SK-N-SH treated with all-trans-retinoic acid at 6 μM for 48 hours (cell line): ENCODE data around the gene CEP78.

Source experiments
- ATAC-seq: fragments of 200-7000 bp; cut with Tn5 transposase; 3 replicates; pipeline ENCODE4 v1.9.1; 2020; ENCODE audit warnings: mild to moderate bottlenecking, moderate library complexity
- ARNTL ChIP-seq: fragments of 450-650 bp; formaldehyde crosslinking; IDR thresholded peaks from 2 replicates; pipeline ENCODE4 v1.5.0; 2020; ENCODE audit warnings: low read depth, mild to moderate bottlenecking, moderate library complexity, borderline replicate concordance
- BACH2 ChIP-seq: fragments of 250-450 bp; sonication (Bioruptor Pico); IDR thresholded peaks from 2 replicates; pipeline ENCODE4 v1.9.0; 2021; ENCODE audit warnings: mild to moderate bottlenecking, borderline replicate concordance
- CSDC2 ChIP-seq: fragments of 250-450 bp; sonication (Bioruptor Pico); IDR thresholded peaks from 2 replicates; pipeline ENCODE4 v1.5.0; 2020; ENCODE audit warnings: mild to moderate bottlenecking, moderate library complexity
- ESRRG ChIP-seq: fragments of 250-450 bp; sonication (Bioruptor Pico); IDR thresholded peaks from 2 replicates; pipeline ENCODE4 v1.6.1; 2021; ENCODE audit warnings: mild to moderate bottlenecking
- GLIS3 ChIP-seq: fragments of 250-450 bp; sonication (Bioruptor Pico); IDR thresholded peaks from 2 replicates; pipeline ENCODE4 v1.5.0; 2020; ENCODE audit warnings: mild to moderate bottlenecking, moderate library complexity
- ISL1 ChIP-seq: fragments of 250-450 bp; sonication (Bioruptor Pico); IDR thresholded peaks from 2 replicates; pipeline ENCODE4 v2.1.2; 2022; ENCODE audit warnings: mild to moderate bottlenecking, moderate library complexity
- PPARA ChIP-seq: fragments of 250-450 bp; sonication (Bioruptor Pico); IDR thresholded peaks from 2 replicates; pipeline ENCODE4 v1.5.0; 2020; ENCODE audit warnings: mild to moderate bottlenecking, borderline replicate concordance
- TCF4 ChIP-seq: fragments of 250-450 bp; sonication (Bioruptor Pico); IDR thresholded peaks from 2 replicates; pipeline ENCODE4 v1.8.0; 2021; ENCODE audit warnings: mild to moderate bottlenecking, moderate library complexity, borderline replicate concordance
- ZC3H10 ChIP-seq: fragments of 250-450 bp; sonication (Bioruptor Pico); IDR thresholded peaks from 2 replicates; pipeline ENCODE4 v1.5.1; 2021; ENCODE audit warnings: mild to moderate bottlenecking, moderate library complexity
- ZFP30 ChIP-seq: fragments of 450-650 bp; formaldehyde crosslinking; IDR thresholded peaks from 2 replicates; pipeline ENCODE4 v1.5.0; 2022; ENCODE audit warnings: mild to moderate bottlenecking, moderate library complexity
- ZNF70 ChIP-seq: fragments of 450-650 bp; formaldehyde crosslinking; IDR thresholded peaks from 2 replicates; pipeline ENCODE4 v1.5.0; 2020; ENCODE audit warnings: mild to moderate bottlenecking, moderate library complexity
- TF ChIP-seq, protein P1 (sequence below): fragments of 250-450 bp; sonication (Bioruptor Pico); IDR thresholded peaks from 2 replicates; pipeline ENCODE4 v1.5.1; 2020; ENCODE audit warnings: low read depth, mild to moderate bottlenecking, moderate library complexity
- TF ChIP-seq, protein P2 (sequence below): fragments of 250-450 bp; sonication (Bioruptor Pico); IDR thresholded peaks from 2 replicates; pipeline ENCODE4 v1.8.0; 2021; ENCODE audit warnings: low read depth, mild to moderate bottlenecking, moderate library complexity, borderline replicate concordance
- TF ChIP-seq, protein P3 (sequence below): fragments of 250-450 bp; sonication (Bioruptor Pico); IDR thresholded peaks from 2 replicates; pipeline ENCODE4 v1.5.1; 2021; ENCODE audit warnings: mild to moderate bottlenecking, moderate library complexity
- TF ChIP-seq, protein P4 (sequence below): fragments of 250-450 bp; sonication (Bioruptor Pico); IDR thresholded peaks from 2 replicates; pipeline ENCODE4 v1.5.0; 2020; ENCODE audit warnings: mild to moderate bottlenecking, moderate library complexity
- TF ChIP-seq, protein P5 (sequence below): fragments of 250-450 bp; sonication (Bioruptor Pico); IDR thresholded peaks from 2 replicates; pipeline ENCODE4 v1.8.0; 2020; ENCODE audit warnings: mild to moderate bottlenecking, moderate library complexity, borderline replicate concordance

CEP78 gene

DNA sequence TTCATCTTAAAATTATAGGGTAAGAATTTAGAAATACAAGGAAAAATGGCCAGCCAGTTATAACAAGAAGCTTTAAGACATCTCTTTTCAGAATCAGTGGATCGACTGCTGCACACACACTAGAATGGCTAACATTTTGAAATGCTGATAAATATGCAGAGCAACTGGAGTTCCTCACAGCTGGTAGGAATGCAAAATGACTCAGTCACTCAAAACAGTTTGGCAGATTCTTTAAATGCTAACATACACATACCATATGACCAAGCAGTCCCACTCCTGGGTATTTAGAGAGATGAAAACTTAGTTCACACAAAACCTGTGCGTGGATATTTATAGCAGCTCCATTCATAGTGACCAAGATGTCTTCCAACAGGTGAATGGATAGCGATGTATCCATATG is 37.9 kb downstream of the CEP78 start:
- TF ChIP-seq ARNTL (CRISPR knock-in tag) (no peak), ZNF70 (CRISPR knock-in tag) (no peak), GLIS3 (CRISPR knock-in tag) (no peak), CSDC2 (no peak), TCF4 (no peak), ISL1 (CRISPR knock-in tag) (no peak), ZFP30 (no peak), PPARA (CRISPR knock-in tag) (no peak), ZC3H10 (CRISPR knock-in tag) (no peak), BACH2 (CRISPR knock-in tag) (no peak)
- TF ChIP-seq, protein P1, sequence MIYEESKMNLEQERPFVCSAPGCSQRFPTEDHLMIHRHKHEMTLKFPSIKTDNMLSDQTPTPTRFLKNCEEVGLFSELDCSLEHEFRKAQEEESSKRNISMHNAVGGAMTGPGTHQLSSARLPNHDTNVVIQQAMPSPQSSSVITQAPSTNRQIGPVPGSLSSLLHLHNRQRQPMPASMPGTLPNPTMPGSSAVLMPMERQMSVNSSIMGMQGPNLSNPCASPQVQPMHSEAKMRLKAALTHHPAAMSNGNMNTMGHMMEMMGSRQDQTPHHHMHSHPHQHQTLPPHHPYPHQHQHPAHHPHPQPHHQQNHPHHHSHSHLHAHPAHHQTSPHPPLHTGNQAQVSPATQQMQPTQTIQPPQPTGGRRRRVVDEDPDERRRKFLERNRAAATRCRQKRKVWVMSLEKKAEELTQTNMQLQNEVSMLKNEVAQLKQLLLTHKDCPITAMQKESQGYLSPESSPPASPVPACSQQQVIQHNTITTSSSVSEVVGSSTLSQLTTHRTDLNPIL (CRISPR knock-in tag): no peak
- TF ChIP-seq, protein P2, sequence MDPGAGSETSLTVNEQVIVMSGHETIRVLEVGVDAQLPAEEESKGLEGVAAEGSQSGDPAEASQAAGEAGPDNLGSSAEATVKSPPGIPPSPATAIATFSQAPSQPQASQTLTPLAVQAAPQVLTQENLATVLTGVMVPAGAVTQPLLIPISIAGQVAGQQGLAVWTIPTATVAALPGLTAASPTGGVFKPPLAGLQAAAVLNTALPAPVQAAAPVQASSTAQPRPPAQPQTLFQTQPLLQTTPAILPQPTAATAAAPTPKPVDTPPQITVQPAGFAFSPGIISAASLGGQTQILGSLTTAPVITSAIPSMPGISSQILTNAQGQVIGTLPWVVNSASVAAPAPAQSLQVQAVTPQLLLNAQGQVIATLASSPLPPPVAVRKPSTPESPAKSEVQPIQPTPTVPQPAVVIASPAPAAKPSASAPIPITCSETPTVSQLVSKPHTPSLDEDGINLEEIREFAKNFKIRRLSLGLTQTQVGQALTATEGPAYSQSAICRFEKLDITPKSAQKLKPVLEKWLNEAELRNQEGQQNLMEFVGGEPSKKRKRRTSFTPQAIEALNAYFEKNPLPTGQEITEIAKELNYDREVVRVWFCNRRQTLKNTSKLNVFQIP (CRISPR knock-in tag): no peak
- TF ChIP-seq, protein P3, sequence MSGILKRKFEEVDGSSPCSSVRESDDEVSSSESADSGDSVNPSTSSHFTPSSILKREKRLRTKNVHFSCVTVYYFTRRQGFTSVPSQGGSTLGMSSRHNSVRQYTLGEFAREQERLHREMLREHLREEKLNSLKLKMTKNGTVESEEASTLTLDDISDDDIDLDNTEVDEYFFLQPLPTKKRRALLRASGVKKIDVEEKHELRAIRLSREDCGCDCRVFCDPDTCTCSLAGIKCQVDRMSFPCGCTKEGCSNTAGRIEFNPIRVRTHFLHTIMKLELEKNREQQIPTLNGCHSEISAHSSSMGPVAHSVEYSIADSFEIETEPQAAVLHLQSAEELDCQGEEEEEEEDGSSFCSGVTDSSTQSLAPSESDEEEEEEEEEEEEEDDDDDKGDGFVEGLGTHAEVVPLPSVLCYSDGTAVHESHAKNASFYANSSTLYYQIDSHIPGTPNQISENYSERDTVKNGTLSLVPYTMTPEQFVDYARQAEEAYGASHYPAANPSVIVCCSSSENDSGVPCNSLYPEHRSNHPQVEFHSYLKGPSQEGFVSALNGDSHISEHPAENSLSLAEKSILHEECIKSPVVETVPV: no peak
- TF ChIP-seq, protein P4, sequence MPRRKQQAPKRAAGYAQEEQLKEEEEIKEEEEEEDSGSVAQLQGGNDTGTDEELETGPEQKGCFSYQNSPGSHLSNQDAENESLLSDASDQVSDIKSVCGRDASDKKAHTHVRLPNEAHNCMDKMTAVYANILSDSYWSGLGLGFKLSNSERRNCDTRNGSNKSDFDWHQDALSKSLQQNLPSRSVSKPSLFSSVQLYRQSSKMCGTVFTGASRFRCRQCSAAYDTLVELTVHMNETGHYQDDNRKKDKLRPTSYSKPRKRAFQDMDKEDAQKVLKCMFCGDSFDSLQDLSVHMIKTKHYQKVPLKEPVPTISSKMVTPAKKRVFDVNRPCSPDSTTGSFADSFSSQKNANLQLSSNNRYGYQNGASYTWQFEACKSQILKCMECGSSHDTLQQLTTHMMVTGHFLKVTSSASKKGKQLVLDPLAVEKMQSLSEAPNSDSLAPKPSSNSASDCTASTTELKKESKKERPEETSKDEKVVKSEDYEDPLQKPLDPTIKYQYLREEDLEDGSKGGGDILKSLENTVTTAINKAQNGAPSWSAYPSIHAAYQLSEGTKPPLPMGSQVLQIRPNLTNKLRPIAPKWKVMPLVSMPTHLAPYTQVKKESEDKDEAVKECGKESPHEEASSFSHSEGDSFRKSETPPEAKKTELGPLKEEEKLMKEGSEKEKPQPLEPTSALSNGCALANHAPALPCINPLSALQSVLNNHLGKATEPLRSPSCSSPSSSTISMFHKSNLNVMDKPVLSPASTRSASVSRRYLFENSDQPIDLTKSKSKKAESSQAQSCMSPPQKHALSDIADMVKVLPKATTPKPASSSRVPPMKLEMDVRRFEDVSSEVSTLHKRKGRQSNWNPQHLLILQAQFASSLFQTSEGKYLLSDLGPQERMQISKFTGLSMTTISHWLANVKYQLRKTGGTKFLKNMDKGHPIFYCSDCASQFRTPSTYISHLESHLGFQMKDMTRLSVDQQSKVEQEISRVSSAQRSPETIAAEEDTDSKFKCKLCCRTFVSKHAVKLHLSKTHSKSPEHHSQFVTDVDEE: no peak
- TF ChIP-seq, protein P5, sequence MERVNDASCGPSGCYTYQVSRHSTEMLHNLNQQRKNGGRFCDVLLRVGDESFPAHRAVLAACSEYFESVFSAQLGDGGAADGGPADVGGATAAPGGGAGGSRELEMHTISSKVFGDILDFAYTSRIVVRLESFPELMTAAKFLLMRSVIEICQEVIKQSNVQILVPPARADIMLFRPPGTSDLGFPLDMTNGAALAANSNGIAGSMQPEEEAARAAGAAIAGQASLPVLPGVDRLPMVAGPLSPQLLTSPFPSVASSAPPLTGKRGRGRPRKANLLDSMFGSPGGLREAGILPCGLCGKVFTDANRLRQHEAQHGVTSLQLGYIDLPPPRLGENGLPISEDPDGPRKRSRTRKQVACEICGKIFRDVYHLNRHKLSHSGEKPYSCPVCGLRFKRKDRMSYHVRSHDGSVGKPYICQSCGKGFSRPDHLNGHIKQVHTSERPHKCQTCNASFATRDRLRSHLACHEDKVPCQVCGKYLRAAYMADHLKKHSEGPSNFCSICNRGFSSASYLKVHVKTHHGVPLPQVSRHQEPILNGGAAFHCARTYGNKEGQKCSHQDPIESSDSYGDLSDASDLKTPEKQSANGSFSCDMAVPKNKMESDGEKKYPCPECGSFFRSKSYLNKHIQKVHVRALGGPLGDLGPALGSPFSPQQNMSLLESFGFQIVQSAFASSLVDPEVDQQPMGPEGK (CRISPR knock-in tag): no peak
- no peak for ATAC-seq

DNA sequence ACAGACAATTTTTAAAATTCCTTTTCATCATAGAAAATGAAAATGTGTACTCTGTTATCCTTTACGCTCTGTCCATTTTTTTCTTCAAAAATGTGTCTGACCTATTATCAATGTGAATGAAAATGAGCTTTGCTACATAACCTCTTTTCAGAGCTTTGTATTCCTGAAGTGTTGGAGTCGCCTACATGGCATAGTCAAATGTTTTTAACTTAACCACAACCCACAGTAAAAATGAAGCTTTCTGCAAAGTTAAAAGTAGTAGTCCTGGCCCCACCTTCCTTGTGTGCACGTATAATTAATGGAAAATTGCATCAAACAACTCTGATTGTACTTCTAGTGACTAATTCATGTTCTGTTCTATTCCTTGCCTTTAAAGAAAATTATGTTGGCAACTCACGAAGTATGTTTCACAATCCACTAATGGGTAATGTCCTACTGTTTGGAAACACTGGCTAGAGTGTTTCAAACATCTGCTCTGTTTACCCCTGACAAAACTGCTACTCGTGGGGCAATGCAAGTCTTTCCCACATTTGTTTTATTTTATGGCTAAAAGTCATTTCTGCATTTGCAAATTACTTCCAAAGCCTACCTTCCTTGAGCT is 42.4 kb downstream of the CEP78 start:
- no peak for ATAC-seq
- no peak for TF ChIP-seq ISL1 (CRISPR knock-in tag)
- TF ChIP-seq ARNTL (CRISPR knock-in tag): no peak
- TF ChIP-seq GLIS3 (CRISPR knock-in tag): no peak
- TF ChIP-seq, protein P2 (CRISPR knock-in tag): no peak
- TF ChIP-seq ESRRG: no peak
- TF ChIP-seq, protein P4: no peak
- TF ChIP-seq TCF4: no peak
- TF ChIP-seq, all 23 proteins: peak for 0
